C4-2B (cell line): ENCODE results near the gene PTPRN2.

ENCODE experiments used
- ZFX ChIP-seq: fragments of 450-650 bp; IDR thresholded peaks from 2 replicates; pipeline ENCODE4 v1.6.1; 2017
- TF ChIP-seq, protein P1 (sequence below): fragments of 450-650 bp; conservative IDR thresholded peaks from 2 replicates; pipeline ENCODE4 v1.5.1; 2017; ENCODE audit warnings: mild to moderate bottlenecking

- TF ChIP-seq, protein P1, sequence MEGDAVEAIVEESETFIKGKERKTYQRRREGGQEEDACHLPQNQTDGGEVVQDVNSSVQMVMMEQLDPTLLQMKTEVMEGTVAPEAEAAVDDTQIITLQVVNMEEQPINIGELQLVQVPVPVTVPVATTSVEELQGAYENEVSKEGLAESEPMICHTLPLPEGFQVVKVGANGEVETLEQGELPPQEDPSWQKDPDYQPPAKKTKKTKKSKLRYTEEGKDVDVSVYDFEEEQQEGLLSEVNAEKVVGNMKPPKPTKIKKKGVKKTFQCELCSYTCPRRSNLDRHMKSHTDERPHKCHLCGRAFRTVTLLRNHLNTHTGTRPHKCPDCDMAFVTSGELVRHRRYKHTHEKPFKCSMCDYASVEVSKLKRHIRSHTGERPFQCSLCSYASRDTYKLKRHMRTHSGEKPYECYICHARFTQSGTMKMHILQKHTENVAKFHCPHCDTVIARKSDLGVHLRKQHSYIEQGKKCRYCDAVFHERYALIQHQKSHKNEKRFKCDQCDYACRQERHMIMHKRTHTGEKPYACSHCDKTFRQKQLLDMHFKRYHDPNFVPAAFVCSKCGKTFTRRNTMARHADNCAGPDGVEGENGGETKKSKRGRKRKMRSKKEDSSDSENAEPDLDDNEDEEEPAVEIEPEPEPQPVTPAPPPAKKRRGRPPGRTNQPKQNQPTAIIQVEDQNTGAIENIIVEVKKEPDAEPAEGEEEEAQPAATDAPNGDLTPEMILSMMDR, result no peak
- TF ChIP-seq ZFX, result no peak
Measured at GRCh38 chr7:158448430-158449100, 139.1 kb downstream of the PTPRN2 start.
